Progenitor cell of endocrine pancreas (in vitro differentiated cells): Measurements from ENCODE around the gene KRT37. TPM values are rescaled to one million over a fixed set of nuclear protein-coding genes. Genes with fewer than 3 reads are reported as not detected.
A peak's percentile ranks its signal among the peaks of the same experiment; 100 is the strongest.

Experiments
- DNase-seq: peaks from one replicate; pipeline ENCODE4 v3.0.0; 2021; ENCODE audit warnings: low spot score; ENCODE audit not compliant: unreplicated experiment
- H3K27ac Mint-ChIP-seq: 2 replicates; pipeline ENCODE4 v1.8.0; 2021; ENCODE audit warnings: mild to moderate bottlenecking, moderate library complexity, mixed read lengths
- H3K27me3 Mint-ChIP-seq: 2 replicates; pipeline ENCODE4 v1.8.0; 2021; ENCODE audit warnings: mixed read lengths
- H3K36me3 Mint-ChIP-seq: 2 replicates; pipeline ENCODE4 v1.8.0; 2022; ENCODE audit warnings: mixed read lengths; ENCODE audit not compliant: insufficient read depth
- H3K4me1 Mint-ChIP-seq: 2 replicates; pipeline ENCODE4 v1.8.0; 2021; ENCODE audit warnings: low read depth, mixed read lengths
- H3K4me3 Mint-ChIP-seq: 2 replicates; pipeline ENCODE4 v1.8.0; 2021; ENCODE audit warnings: low read depth, mild to moderate bottlenecking, moderate library complexity, mixed read lengths
- H3K9me3 Mint-ChIP-seq: 2 replicates; pipeline ENCODE4 v1.8.0; 2021; ENCODE audit warnings: low read depth, mixed read lengths
- CTCF ChIP-seq: fragments of 200-600 bp; sonication (generic); IDR thresholded peaks from one replicate; pipeline ENCODE4 v1.5.0; 2021; ENCODE audit warnings: antibody characterized with exemption, mild to moderate bottlenecking; ENCODE audit not compliant: unreplicated experiment
- total RNA-seq: library from RNA; stranded (reverse); gene quantifications from 2 replicates; pipeline ENCODE4 v1.2.1, GENCODE V29; 2021

KRT37 gene
- total RNA-seq, 1 donor from 2014 or later = not detected

GRCh38 chr17:41417576-41418015, 6.8 kb downstream of the KRT37 start:
- H3K4me3 Mint-ChIP-seq = no peak overlapping the region
- H3K4me1 Mint-ChIP-seq = peaks cover 22% of the 10 kb centered on the region
- peak; percentile 70 for TF ChIP-seq CTCF
- H3K27ac Mint-ChIP-seq = no peak overlapping the region
- no peaks in the 10 kb centered on the region for H3K36me3 Mint-ChIP-seq
- peak; percentile 26 for DNase-seq
- no peaks in the 10 kb centered on the region for H3K9me3 Mint-ChIP-seq
- H3K27me3 Mint-ChIP-seq = peaks cover 15% of the 10 kb centered on the region

GRCh38 chr17:41417127-41417526, 7.3 kb downstream of the KRT37 start:
- Mint-ChIP-seq H3K4me1 (peaks cover 22% of the 10 kb centered on the region), H3K27me3 (peaks cover 15% of the 10 kb centered on the region), H3K9me3 (no peaks in the 10 kb centered on the region), H3K27ac (no peak overlapping the region), H3K36me3 (no peaks in the 10 kb centered on the region), H3K4me3 (no peak overlapping the region)
- no peak for TF ChIP-seq CTCF
- no peak for DNase-seq

DNA sequence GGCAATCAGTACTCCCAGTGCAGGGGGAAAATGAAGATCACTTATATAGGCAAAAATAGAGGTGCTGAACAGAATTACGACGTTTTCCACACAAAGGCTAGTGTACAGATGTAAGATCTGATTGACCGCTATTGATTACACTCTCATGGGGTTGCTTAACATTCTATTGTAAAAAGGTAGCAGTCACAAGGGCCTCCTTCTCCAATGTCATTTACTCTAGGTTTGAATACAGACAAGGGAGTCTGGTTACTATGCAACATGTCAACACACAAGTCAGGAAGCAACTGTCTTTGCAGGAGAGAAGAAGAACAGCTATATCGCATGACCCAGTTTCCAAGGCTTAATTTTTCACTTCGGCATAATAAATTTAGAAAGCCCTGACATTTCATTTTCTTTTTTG, 7.9 kb downstream of the KRT37 start:
- H3K36me3 Mint-ChIP-seq = no peaks in the 10 kb centered on the region
- peak overlapping the region; percentile 71 for H3K27ac Mint-ChIP-seq
- H3K4me3 Mint-ChIP-seq = no peak overlapping the region
- H3K4me1 Mint-ChIP-seq = peaks cover 22% of the 10 kb centered on the region
- no peak for DNase-seq
- peaks cover 13% of the 10 kb centered on the region for H3K27me3 Mint-ChIP-seq
- no peak for TF ChIP-seq CTCF
- H3K9me3 Mint-ChIP-seq = no peaks in the 10 kb centered on the region

GRCh38 chr17:41415833-41416335, 8.5 kb downstream of the KRT37 start:
- TF ChIP-seq CTCF = no peak
- H3K27ac Mint-ChIP-seq = peak overlapping the region; percentile 71
- no peaks in the 10 kb centered on the region for H3K36me3 Mint-ChIP-seq
- H3K4me1 Mint-ChIP-seq = peaks cover 20% of the 10 kb centered on the region
- H3K27me3 Mint-ChIP-seq = peaks cover 9% of the 10 kb centered on the region
- H3K4me3 Mint-ChIP-seq = no peak overlapping the region
- no peaks in the 10 kb centered on the region for H3K9me3 Mint-ChIP-seq
- DNase-seq = no peak

DNA sequence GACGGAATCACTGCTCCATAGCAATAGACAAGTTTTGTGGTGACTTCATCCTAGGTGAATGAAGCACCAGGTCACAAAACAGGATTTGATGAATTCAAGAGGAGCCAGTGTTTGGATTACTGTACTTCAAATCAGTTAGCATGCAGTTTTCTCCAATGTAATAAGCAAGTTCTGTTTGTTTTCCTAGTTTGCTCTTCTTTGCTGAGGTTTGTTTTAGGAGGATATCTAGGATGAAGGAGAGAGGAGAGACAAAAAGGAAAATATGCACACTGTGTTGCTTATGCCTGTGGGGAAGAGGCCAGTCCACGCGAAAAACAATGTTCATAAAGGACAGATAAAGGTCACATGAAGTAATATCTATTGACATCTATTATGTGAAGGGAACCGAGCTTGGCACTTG, 9.0 kb downstream of the KRT37 start:
- Mint-ChIP-seq H3K4me3 (no peak overlapping the region), H3K27ac (no peak overlapping the region), H3K27me3 (peaks cover 4% of the 10 kb centered on the region), H3K9me3 (no peaks in the 10 kb centered on the region), H3K4me1 (peaks cover 20% of the 10 kb centered on the region), H3K36me3 (no peaks in the 10 kb centered on the region)
- no peak for DNase-seq
- no peak for TF ChIP-seq CTCF
